Heart right ventricle (tissue), 16 donors: ENCODE data around the gene COL23A1. TPM values are rescaled to one million over a fixed set of nuclear protein-coding genes. Genes with fewer than 3 reads are reported as not detected.

Experiments
- ATAC-seq, 8 donors: fragments of 200-7000 bp; cut with Tn5 transposase; one replicate each; pipeline ENCODE4 v1.9.1; 2020; ENCODE audit warnings: mild to moderate bottlenecking in 8 of 8, moderate library complexity in 8 of 8, moderate number of reproducible peaks in 1 of 8
- DNase-seq, 2 donors: peaks; one replicate each; pipeline ENCODE4 v3.0.0-alpha.2; 2020
- H3K27ac ChIP-seq, 10 donors: fragments of 200-600 bp; sonication (generic) in 2 of 10; one replicate each; pipeline versions ENCODE4 v1.5.0 to v1.8.0; 2020 to 2022; ENCODE audit warnings: mild to moderate bottlenecking in 3 of 10
- H3K27me3 ChIP-seq, 7 donors: fragments of 200-600 bp; one replicate each; pipeline ENCODE4 v1.8.0; 2021 to 2022; ENCODE audit warnings: mild to moderate bottlenecking in 2 of 7
- H3K36me3 ChIP-seq, 9 donors: fragments of 200-600 bp; sonication (generic) in 1 of 9; one replicate each; pipeline versions ENCODE4 v1.5.0 to v1.8.0; 2020 to 2022; ENCODE audit warnings: mild to moderate bottlenecking in 2 of 9
- H3K4me1 ChIP-seq, 9 donors: fragments of 200-600 bp; sonication (generic) in 1 of 9; one replicate each; pipeline versions ENCODE4 v1.5.0 to v1.8.0; 2020 to 2022; ENCODE audit warnings: mild to moderate bottlenecking in 4 of 9
- H3K4me3 ChIP-seq, 10 donors: fragments of 200-600 bp; sonication (generic) in 2 of 10; one replicate each; pipeline versions ENCODE4 v1.5.0 to v1.8.0; 2020 to 2022; ENCODE audit warnings: mild to moderate bottlenecking in 7 of 10, moderate library complexity in 2 of 10
- H3K9me3 ChIP-seq, 11 donors: fragments of 200-600 bp in 10 of 11; sonication (generic) in 2 of 11; one replicate each; pipeline versions ENCODE4 v1.5.0 to v1.8.0; 2013 to 2022; ENCODE audit warnings: mild to moderate bottlenecking in 2 of 11, control low read depth in 1 of 11, moderate library complexity in 1 of 11
- WGBS, 2 donors: extraction: QIAGEN DNeasy Blood & Tissue Kit; methylation state at CpG; one replicate each; pipeline ENCODE4 v1.1.7; 2013; ENCODE audit warnings: inconsistent platforms in 1 of 2; 5-methylcytosine and 5-hydroxymethylcytosine counted together
- intact Hi-C, 10 donors: fragments of 100-400 bp; cut with DNase I; formaldehyde crosslinking; loops; one replicate each; pipeline versions ENCODE4 v1.11.1 to v1.14.2; 2022
- polyA plus RNA-seq, 2 donors: library from polyadenylated mRNA; stranded (reverse); fragments of 200-250 nt; gene quantifications; one replicate each; pipeline ENCODE4 v1.2.3, GENCODE V29; 2013
- total RNA-seq, 10 donors: library from RNA; stranded (reverse); fragmentation: NEBNext Ultra II Directional in 3 of 10; extraction: Animal tissue kit (Norgen Biotek cat#: 25700) in 3 of 10; gene quantifications; one replicate each; pipeline versions ENCODE4 v1.2.1 to v1.2.4, GENCODE V29; 2021 to 2023
- TF ChIP-seq, protein P1 (sequence below), 9 donors: fragments of 200-600 bp; sonication (generic) in 2 of 9; IDR thresholded peaks; one replicate each; pipeline versions ENCODE4 v1.5.0 to v1.8.0; 2021 to 2022; ENCODE audit warnings: antibody characterized with exemption in 9 of 9, mild to moderate bottlenecking in 5 of 9, moderate library complexity in 1 of 9
- donor health status: Arrhythmogenic right ventricular cardiomyopathy.
- donor health status: ischemic (EF 13 %, LVEDD 7.1; RV severe dilation, severe dysfunction).
- donor health status: healthy with polysubstance abuse.
- donor health status: DM: no; HTN: yes; CAD: no.
- donor health status: DM: no; HTN: no; CAD: no.
- donor health status: ischemic (EF 25% LVEDD 6.9; RV normal size, moderate dysfunction).
- donor health status: ischemic (EF 25% LVEDD 5.7; RV mildly dilated, moderate dysfunction).
- donor health status: healthy.
- donor health status: DM: yes; HTN: yes; CAD: no.
- donor health status: Ischemic cardiomyopathy.
- donor health status: ischemic (EF 35%, LVEDD 5.7; RV mildly dilated, moderate dysfunction).
- donor health status: nonischemic (EF 11% LVEDD 7.7; RV severe dilation, severe dysfunction).
- donor health status: DM: yes; HTN: yes; CAD: no.
- donor health status: PGD.
- donor health status: ischemic (EF 29% LVEDD 5.4; RV normal size, mild dysfunction).
- donor health status: nonischemic (EF 23%, LVEDD 6.1; RV moderate dilation, normal function).

COL23A1 gene
- total and polyA plus RNA-seq, 12 donors, result 8.9 to 29.0 (median 16.2) TPM

DNA sequence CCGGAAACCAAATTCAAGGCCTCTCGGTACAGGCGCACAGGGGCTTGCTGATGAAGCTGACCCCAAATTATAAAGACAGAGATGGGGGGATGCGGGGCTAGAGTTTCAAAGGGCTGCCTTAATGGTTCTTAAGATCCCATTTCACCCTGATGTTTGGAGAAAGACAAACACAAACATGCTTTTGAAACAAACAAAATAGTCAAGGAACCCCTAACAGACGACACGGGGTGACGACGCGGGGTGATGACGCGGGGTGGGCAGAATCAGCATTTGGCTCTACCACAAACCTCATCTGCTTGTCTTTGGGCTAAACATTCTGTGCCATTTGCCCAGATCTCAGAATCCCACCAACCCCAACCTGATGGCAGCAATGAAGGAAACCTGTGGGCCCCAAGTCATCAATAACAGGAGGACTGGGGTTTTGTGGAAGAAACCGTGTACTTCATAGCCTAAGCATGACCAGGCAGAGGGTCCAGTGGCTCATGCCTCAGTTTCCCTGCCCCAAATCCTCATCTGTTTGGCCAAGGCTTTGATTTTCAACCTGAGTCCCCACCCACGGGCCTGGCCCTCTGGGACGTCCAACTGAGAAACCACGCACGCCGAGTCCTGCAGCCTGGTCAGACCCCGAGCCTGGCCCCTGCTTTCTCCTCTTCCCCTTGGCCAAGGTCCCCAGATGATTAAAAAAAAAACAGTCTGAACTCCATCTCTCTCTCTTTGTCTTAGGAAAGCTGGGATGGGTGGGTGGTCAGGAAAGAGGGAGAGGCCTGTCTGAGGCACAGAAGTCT, 148.5 kb downstream of the COL23A1 start:
- 96% methylated on average over 18 of the region's 18 CpGs for WGBS, 2 donors
- Histone ChIP-seq H3K36me3 (no peaks in the 10 kb centered on the region), H3K9me3 (peaks cover 0 to 6% (median 0%) of the 10 kb centered on the region in 11 donors), H3K27ac (no peak overlapping the region), H3K4me1 (no peaks in the 10 kb centered on the region), H3K27me3 (no peaks in the 10 kb centered on the region), H3K4me3 (no peak overlapping the region)
- DNase-seq (no peak), ATAC-seq (no peak)
- TF ChIP-seq, protein P1, sequence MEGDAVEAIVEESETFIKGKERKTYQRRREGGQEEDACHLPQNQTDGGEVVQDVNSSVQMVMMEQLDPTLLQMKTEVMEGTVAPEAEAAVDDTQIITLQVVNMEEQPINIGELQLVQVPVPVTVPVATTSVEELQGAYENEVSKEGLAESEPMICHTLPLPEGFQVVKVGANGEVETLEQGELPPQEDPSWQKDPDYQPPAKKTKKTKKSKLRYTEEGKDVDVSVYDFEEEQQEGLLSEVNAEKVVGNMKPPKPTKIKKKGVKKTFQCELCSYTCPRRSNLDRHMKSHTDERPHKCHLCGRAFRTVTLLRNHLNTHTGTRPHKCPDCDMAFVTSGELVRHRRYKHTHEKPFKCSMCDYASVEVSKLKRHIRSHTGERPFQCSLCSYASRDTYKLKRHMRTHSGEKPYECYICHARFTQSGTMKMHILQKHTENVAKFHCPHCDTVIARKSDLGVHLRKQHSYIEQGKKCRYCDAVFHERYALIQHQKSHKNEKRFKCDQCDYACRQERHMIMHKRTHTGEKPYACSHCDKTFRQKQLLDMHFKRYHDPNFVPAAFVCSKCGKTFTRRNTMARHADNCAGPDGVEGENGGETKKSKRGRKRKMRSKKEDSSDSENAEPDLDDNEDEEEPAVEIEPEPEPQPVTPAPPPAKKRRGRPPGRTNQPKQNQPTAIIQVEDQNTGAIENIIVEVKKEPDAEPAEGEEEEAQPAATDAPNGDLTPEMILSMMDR (IDR thresholded peaks at IDR 0.05), result no peak
- intact Hi-C loops, result no loop called here

DNA sequence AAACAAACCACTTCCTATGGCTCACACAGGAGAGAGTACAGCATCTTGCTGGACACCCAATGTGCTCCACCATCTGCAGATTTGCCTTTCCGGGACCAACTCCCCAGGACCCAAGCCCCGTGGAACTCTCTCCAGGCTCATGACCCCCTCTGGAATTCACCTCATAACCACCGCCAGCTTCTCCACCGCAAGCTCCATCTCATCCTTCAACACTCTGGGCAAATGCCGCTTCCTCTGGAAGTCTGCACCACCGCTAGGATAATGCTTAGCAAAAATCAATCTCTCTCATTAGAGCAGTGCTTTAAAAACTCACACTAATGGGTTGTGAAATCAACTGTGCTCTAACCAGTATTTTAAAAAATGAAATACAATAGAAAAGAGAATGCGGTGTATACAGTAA, 150.0 kb downstream of the COL23A1 start:
- intact Hi-C loops, result no loop called here
- DNase-seq (no peak), ATAC-seq (no peak)
- H3K27ac ChIP-seq, result no peak overlapping the region
- TF ChIP-seq, protein P1 (IDR thresholded peaks at IDR 0.05), result no peak
- no peaks in the 10 kb centered on the region for H3K36me3 ChIP-seq
- peaks cover 0 to under 1% (median 0%) of the 10 kb centered on the region in 11 donors for H3K9me3 ChIP-seq
- WGBS, 2 donors, result 77 to 81% methylated on average over 7 of the region's 7 CpGs
- H3K4me3 ChIP-seq, result no peak overlapping the region
- H3K27me3 ChIP-seq, result no peaks in the 10 kb centered on the region
- H3K4me1 ChIP-seq, result peaks cover 0 to 4% (median 0%) of the 10 kb centered on the region in 9 donors

DNA sequence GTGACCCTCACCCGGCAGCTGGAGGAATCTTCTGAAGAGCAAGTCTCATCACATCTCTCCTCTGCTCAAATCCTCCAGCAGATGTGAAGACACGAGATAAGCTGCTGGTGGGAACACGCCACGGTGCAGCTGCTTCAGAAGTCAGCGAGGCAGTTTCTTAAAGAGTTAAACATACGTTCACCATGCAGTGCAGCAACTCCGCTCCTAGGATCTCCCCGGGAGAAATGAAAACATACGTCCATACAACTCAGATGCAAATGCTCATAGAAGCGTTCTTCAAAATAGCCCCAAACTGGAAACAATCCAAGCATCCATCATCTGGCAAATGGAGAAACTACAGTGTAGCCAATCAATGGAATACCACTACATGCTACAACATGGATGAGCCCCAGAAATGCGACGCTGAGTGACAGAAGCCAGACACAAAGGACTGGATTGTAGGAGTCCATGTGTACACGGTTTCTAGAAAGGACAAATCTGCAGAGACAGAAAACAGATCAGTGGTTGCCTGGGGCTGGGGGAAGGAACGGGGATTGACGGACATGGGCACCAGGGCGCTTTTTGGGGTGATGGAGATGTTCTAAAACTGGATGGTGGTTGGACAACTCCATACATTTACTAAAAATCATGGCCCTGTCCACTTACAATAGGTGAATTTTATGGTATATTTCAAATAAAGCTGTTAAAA, 150.6 kb downstream of the COL23A1 start:
- ATAC-seq, result no peak
- Histone ChIP-seq H3K4me1 (peaks cover 0 to 9% (median 3%) of the 10 kb centered on the region in 9 donors), H3K27me3 (no peaks in the 10 kb centered on the region), H3K9me3 (no peaks in the 10 kb centered on the region), H3K36me3 (no peaks in the 10 kb centered on the region), H3K4me3 (no peak overlapping the region), H3K27ac (no peak overlapping the region)
- DNase-seq, result no peak
- WGBS, 2 donors, result 42 to 49% methylated on average over 16 of the region's 16 CpGs
- TF ChIP-seq, protein P1 (IDR thresholded peaks at IDR 0.05), result no peak
- intact Hi-C loops, result loop anchor here in 1 of 10 donors (5.0 kb wide), 1 partner anchor 152 kb away; no protein-coding TSS in a partner anchor

DNA sequence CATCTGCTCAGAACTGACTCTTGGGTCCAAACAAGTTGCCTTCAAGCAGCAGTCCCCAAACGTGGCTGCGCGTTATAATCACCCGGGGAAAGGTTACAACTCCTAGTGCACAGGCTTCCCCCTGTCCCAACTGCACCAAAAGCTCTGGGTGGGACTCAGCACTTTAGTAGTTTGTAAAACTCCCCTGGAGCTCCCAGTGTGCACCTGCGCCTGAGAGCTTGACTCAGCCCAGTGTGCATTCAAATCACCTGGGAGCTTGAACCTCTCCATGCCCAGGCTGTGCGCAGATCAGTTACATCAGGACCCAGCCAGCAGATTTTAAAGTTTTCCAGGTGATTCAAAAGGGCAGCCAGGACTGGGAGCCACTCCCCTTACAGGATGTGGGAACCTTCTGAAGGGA, 151.4 kb downstream of the COL23A1 start:
- 88 to 96% methylated on average over 6 of the region's 6 CpGs for WGBS, 2 donors
- H3K9me3 ChIP-seq, result no peaks in the 10 kb centered on the region
- H3K27me3 ChIP-seq, result no peaks in the 10 kb centered on the region
- intact Hi-C loops, result loop anchor here in 1 of 10 donors (5.0 kb wide), 1 partner anchor 151 kb away; no protein-coding TSS in a partner anchor
- no peaks in the 10 kb centered on the region for H3K36me3 ChIP-seq
- ATAC-seq, result no peak
- H3K27ac ChIP-seq, result no peak overlapping the region
- H3K4me1 ChIP-seq, result peaks cover 0 to 13% (median 7%) of the 10 kb centered on the region in 9 donors
- no peak for DNase-seq
- H3K4me3 ChIP-seq, result no peak overlapping the region
- TF ChIP-seq, protein P1 (IDR thresholded peaks at IDR 0.05), result no peak
